ENCODE results near the gene BMS1.
"Not testable (repeated sequence)": the region's sequence is repeated elsewhere in the genome, so short reads cannot be mapped to it uniquely, and the experiment has no call there.

The BMS1 gene

GRCh38 chr10:42801135-42801534 is 18.5 kb downstream of the BMS1 start:
- DNase-seq: no peak

GRCh38 chr10:42802876-42803275 is 20.3 kb downstream of the BMS1 start:
- DNase-seq: no peak

- DNase-seq: no peak
These were observed 27.1 kb downstream of the BMS1 start for GRCh38 chr10:42809676-42810075.

GRCh38 chr10:42812028-42812427 is 29.4 kb downstream of the BMS1 start:
- no peak for DNase-seq

GRCh38 chr10:42813989-42814687 is 31.5 kb downstream of the BMS1 start:
- not testable (repeated sequence) for DNase-seq

- DNase-seq: not testable (repeated sequence)
These were observed 33.7 kb downstream of the BMS1 start for GRCh38 chr10:42816334-42816733.

- no peak for DNase-seq
These were observed 34.3 kb downstream of the BMS1 start for GRCh38 chr10:42816912-42817311.

GRCh38 chr10:42817417-42817816 is 34.8 kb downstream of the BMS1 start:
- DNase-seq: not testable (repeated sequence)

GRCh38 chr10:42826759-42827158 is 44.2 kb downstream of the BMS1 start:
- DNase-seq: not testable (repeated sequence)

GRCh38 chr10:42827201-42827600 is 44.6 kb downstream of the BMS1 start:
- no peak for DNase-seq

- not testable (repeated sequence) for DNase-seq
These were observed 45.8 kb downstream of the BMS1 start for GRCh38 chr10:42828391-42828790.

GRCh38 chr10:42830237-42830636 is 47.6 kb downstream of the BMS1 start:
- DNase-seq: no peak

GRCh38 chr10:42836096-42836495 is 53.5 kb downstream of the BMS1 start:
- no peak for DNase-seq

GRCh38 chr10:42836771-42837468 is 54.3 kb downstream of the BMS1 start:
- no peak for DNase-seq

GRCh38 chr10:42844810-42845209 is 62.2 kb downstream of the BMS1 start:
- DNase-seq: not testable (repeated sequence)

GRCh38 chr10:42847261-42847660 is 64.7 kb downstream of the BMS1 start:
- DNase-seq: not testable (repeated sequence)

- no peak for DNase-seq
These were observed 68.3 kb downstream of the BMS1 start for GRCh38 chr10:42850931-42851330.

- no peak for DNase-seq
These were observed 76.7 kb downstream of the BMS1 start for GRCh38 chr10:42859256-42859655.

- not testable (repeated sequence) for DNase-seq
These were observed 77.4 kb downstream of the BMS1 start for GRCh38 chr10:42860016-42860415.

GRCh38 chr10:42862801-42863200 is 80.2 kb downstream of the BMS1 start:
- DNase-seq: not testable (repeated sequence)

GRCh38 chr10:42864575-42864974 is 82.0 kb downstream of the BMS1 start:
- no peak for DNase-seq

GRCh38 chr10:42865716-42866114 is 83.1 kb downstream of the BMS1 start:
- DNase-seq: no peak

- DNase-seq: peak; percentile 96
These were observed 83.8 kb downstream of the BMS1 start for GRCh38 chr10:42866115-42866995.

Measured in 8988T (cell line).